Loucy (cell line): Measurements from ENCODE around the gene EEFSEC.

Experiments
- H2AFZ ChIP-seq: fragments of 200-600 bp; sonication (generic); 2 replicates; pipeline ENCODE4 v1.6.0; 2016; ENCODE audit warnings: antibody characterized with exemption, mild to moderate bottlenecking, low read length, moderate library complexity
- H3F3A ChIP-seq: fragments of 200-600 bp; 2 replicates; pipeline ENCODE4 v1.6.0; 2016; ENCODE audit warnings: antibody characterized with exemption, low read depth, mild to moderate bottlenecking
- H3K27me3 ChIP-seq: fragments of 200-600 bp; sonication (generic); 2 replicates; pipeline ENCODE4 v1.6.1; 2014; ENCODE audit warnings: low read length, mild to moderate bottlenecking; ENCODE audit not compliant: insufficient read depth, poor library complexity, severe bottlenecking
- H3K36me3 ChIP-seq: fragments of 200-600 bp; sonication (generic); 2 replicates; pipeline ENCODE4 v1.6.1; 2016; ENCODE audit warnings: low read length; ENCODE audit not compliant: insufficient read depth
- H3K4me1 ChIP-seq: fragments of 200-600 bp; sonication (generic); 2 replicates; pipeline ENCODE4 v1.5.1; 2014; ENCODE audit warnings: low read length, mild to moderate bottlenecking; ENCODE audit not compliant: insufficient read depth, poor library complexity, severe bottlenecking
- H3K4me2 ChIP-seq: fragments of 200-600 bp; sonication (generic); 2 replicates; pipeline ENCODE4 v1.6.0; 2014; ENCODE audit warnings: antibody characterized with exemption, low read length, low read depth, mild to moderate bottlenecking; ENCODE audit not compliant: poor library complexity, severe bottlenecking
- H3K4me3 ChIP-seq: fragments of 200-600 bp; sonication (generic); 2 replicates; pipeline ENCODE4 v1.5.1; 2014; ENCODE audit warnings: low read length, mild to moderate bottlenecking, mixed read lengths; ENCODE audit not compliant: poor library complexity, severe bottlenecking
- H3K79me2 ChIP-seq: fragments of 200-600 bp; sonication (generic); 2 replicates; pipeline ENCODE4 v1.6.1; 2014; ENCODE audit warnings: low read length; ENCODE audit not compliant: insufficient read depth
- H3K9ac ChIP-seq: fragments of 200-600 bp; sonication (generic); 2 replicates; pipeline ENCODE4 v1.6.0; 2014; ENCODE audit warnings: mild to moderate bottlenecking, low read depth, low read length, moderate library complexity; ENCODE audit not compliant: poor library complexity, severe bottlenecking
- H3K9me2 ChIP-seq: fragments of 200-600 bp; sonication (generic); replicated peaks from 2 replicates; pipeline ENCODE4 v1.6.1; 2016; ENCODE audit warnings: low read depth, low read length, mixed read lengths
- H3K9me3 ChIP-seq: fragments of 200-600 bp; sonication (generic); 2 replicates; pipeline ENCODE4 v1.6.1; 2014; ENCODE audit warnings: mild to moderate bottlenecking, antibody characterized with exemption, low read length, low read depth; ENCODE audit not compliant: insufficient read depth
- H4K20me1 ChIP-seq: fragments of 200-600 bp; sonication (generic); 2 replicates; pipeline ENCODE4 v1.6.0; 2014; ENCODE audit warnings: antibody characterized with exemption, low read length, mild to moderate bottlenecking; ENCODE audit not compliant: insufficient read depth, poor library complexity, severe bottlenecking
- CTCF ChIP-seq: fragments of 200-600 bp; sonication (generic); conservative IDR thresholded peaks from 2 replicates; pipeline ENCODE4 v1.5.1; 2014; ENCODE audit warnings: mild to moderate bottlenecking, antibody characterized with exemption, low read length
- EZH2phosphoT487 ChIP-seq: fragments of 200-600 bp; IDR thresholded peaks from 2 replicates; pipeline ENCODE4 v1.6.1; 2018; ENCODE audit warnings: antibody characterized with exemption, mild to moderate bottlenecking, moderate library complexity, borderline replicate concordance

The EEFSEC gene

GRCh38 chr3:128227507-128227906, 74.2 kb downstream of the EEFSEC start:
- Histone ChIP-seq H3K36me3 (no peaks in the 10 kb centered on the region), H3K4me1 (no peaks in the 10 kb centered on the region), H3K27me3 (no peaks in the 10 kb centered on the region), H3K79me2 (no peaks in the 10 kb centered on the region), H4K20me1 (no peaks in the 10 kb centered on the region), H3K9ac (no peak overlapping the region), H3K9me2 (no peaks in the 10 kb centered on the region), H3F3A (no peaks in the 10 kb centered on the region), H3K4me3 (no peak overlapping the region), H2AFZ (no peak overlapping the region), H3K4me2 (no peak overlapping the region), H3K9me3 (peaks cover 12% of the 10 kb centered on the region; the same call in 1 of the 2 replicates)
- TF ChIP-seq EZH2phosphoT487 (no peak), CTCF (no peak)

- no peaks in the 10 kb centered on the region for H3K9me2 ChIP-seq
- no peaks in the 10 kb centered on the region for H3F3A ChIP-seq
- no peaks in the 10 kb centered on the region for H3K36me3 ChIP-seq
- no peak overlapping the region for H3K4me3 ChIP-seq
- H3K79me2 ChIP-seq = no peaks in the 10 kb centered on the region
- no peaks in the 10 kb centered on the region for H3K27me3 ChIP-seq
- H3K4me1 ChIP-seq = no peaks in the 10 kb centered on the region
- TF ChIP-seq EZH2phosphoT487 (no peak), CTCF (no peak)
- no peak overlapping the region for H3K9ac ChIP-seq
- no peaks in the 10 kb centered on the region for H4K20me1 ChIP-seq
- no peak overlapping the region for H2AFZ ChIP-seq
- H3K4me2 ChIP-seq = no peak overlapping the region
- peaks cover 3% of the 10 kb centered on the region; the same call in 1 of the 2 replicates for H3K9me3 ChIP-seq
Observed at GRCh38 chr3:128228366-128228910, 75.2 kb downstream of the EEFSEC start.

DNA sequence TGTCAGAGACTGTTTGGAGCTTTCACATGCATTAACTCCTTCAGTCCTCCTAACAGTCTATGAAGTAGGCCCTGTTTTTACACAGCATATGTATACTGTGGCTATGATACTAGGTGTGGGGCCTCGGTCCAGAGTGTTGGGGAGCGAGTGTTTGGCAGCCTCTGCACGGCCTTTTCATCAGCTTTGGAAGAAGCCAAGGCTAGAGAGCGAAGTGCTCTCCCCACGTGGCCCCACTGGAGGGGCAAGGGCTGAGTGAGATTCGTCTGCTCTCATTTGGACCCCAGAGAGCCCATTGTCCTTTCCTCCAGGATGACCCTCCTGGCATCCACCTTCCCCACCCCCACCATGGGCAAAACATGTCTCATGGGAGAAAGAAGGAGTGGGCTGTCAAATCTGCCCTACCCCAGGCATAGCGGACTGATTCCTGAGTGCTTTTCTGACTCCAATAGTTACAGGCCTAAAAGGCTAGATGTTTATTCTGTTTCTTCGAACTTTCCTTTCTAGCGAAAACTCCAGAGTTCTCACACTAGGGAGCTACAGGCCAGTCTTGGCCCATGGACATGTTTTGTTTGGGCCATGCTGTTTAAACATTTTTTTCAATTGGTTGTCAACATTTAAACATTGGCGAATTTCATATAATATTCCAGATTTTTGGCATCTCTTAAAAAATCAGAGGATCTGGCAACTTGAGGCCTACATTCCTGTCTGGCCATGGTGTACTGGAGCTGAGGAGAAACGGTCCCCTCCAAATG, 76.0 kb downstream of the EEFSEC start:
- H3K36me3 ChIP-seq = no peaks in the 10 kb centered on the region
- H3K79me2 ChIP-seq = no peaks in the 10 kb centered on the region
- H4K20me1 ChIP-seq = no peaks in the 10 kb centered on the region
- no peaks in the 10 kb centered on the region for H3K27me3 ChIP-seq
- H3F3A ChIP-seq = no peaks in the 10 kb centered on the region
- H3K4me1 ChIP-seq = no peaks in the 10 kb centered on the region
- H3K9me2 ChIP-seq = no peaks in the 10 kb centered on the region
- no peak overlapping the region for H2AFZ ChIP-seq
- no peak overlapping the region for H3K9ac ChIP-seq
- H3K4me2 ChIP-seq = no peak overlapping the region
- no peaks in the 10 kb centered on the region for H3K9me3 ChIP-seq
- no peak for TF ChIP-seq EZH2phosphoT487
- TF ChIP-seq CTCF = no peak
- H3K4me3 ChIP-seq = no peak overlapping the region
